Stimulated activated CD4-positive, alpha-beta T cell treated with anti-CD3 and anti-CD28 coated beads, TNF-alpha, amount 100 ng/mL, for 24 hours (primary cell): ENCODE results near the gene IFNG-AS1.
A peak's percentile ranks its signal among the peaks of the same experiment; 100 is the strongest.

Experiments
- DNase-seq, 3 experiments: peaks; one replicate each; pipeline ENCODE4 v3.0.0-alpha.2; 2020; ENCODE audit warnings: low read depth in 3 of 3

The IFNG-AS1 gene

DNA sequence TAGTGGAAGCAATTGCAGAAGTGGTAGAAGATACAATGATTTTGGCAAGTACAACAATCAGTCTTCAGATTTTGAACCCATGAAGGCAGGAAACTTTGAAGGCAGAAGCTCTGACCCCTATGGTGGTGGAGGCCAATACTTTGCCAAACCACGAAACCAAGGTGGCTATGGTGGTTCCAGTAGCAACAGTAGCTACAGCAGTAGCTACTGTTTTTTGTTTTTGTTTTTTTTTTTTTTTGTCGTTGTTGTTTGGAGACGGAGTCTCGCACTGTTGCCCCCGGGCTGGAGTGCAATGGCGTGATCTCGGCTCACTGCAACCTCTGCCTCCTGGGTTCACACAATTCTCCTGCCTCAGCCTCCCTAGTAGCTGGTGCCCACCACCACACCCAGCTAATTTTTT lies 47.4 kb downstream of the IFNG-AS1 start:
- no peak for DNase-seq

DNA sequence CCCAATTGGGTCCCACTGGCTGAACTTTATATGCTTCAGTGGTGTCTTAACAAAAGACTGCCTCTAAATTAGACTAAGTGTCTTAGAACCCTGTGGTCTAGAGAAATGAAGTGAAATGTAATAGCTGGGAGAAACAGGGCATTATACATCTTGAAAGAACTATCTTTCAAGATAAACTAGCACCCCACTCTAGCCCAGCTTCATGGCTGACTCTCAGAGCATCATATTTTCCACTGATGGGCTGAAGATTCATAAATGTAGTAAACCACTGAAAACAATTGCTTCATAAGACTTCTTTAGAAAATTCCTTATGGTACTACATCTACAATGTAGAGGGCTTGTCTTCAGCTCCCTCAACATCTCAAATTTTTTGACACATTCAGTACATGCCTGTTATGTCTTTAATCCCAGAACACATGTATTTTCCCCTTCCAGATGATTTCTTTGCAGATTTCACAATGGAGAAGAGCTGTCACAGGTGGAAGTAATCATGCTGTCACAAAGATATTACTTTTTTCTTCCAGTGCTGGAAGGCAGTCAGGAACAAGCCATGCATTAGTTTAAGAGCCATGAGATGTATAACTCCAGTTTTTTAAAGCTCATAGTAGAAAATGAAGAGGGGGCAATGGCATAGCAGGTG lies 48.5 kb downstream of the IFNG-AS1 start:
- no peak for DNase-seq

DNA sequence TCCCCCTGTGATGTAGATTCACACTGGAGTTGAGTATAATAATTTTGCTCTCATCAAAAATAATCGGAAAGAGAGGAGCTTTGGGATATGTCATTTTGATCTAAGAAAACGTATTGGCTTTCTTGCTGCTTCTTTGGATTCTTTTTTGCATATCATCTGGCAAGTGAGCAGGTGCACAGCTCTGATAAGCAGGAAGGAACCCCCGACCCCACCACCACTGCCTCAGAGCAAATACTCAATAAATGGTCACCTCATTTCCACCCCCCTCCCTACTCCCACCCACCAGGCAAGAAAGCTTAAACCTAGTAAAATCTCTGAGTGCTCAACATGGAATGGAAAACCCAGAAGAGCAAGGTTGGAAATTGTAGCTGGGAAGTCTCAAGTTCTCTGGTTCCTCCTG lies 49.4 kb downstream of the IFNG-AS1 start:
- DNase-seq, result no peak

- peak; percentile 41 to 53 (median 46) for DNase-seq
Measured at GRCh38 chr12:68040450-68041075, 51.3 kb downstream of the IFNG-AS1 start.

DNA sequence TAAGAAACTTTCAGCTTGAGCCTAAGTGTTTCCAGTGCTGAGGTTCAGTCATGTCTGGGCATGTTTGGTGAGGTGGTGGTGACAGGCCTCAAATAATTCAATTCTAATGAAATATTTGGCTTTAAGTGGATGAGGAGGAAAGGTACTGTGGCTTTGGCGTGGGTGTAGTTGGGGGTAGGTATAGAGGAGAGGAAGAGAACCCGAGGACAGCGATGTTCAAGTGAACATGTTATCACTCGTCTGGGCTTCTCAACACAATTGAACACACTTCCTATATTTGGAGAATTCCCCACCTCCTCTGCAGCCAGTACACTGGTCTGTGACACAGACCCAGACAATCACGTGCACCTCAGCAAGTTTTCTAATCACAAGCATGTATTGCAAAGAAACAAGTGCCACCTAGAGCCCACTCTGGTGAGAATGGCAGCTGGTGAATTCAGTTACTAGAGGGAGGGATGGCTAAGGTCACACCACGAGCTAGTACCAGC lies 53.0 kb downstream of the IFNG-AS1 start:
- DNase-seq, result no peak

GRCh38 chr12:68043435-68043834 lies 54.2 kb downstream of the IFNG-AS1 start:
- no peak for DNase-seq

DNA sequence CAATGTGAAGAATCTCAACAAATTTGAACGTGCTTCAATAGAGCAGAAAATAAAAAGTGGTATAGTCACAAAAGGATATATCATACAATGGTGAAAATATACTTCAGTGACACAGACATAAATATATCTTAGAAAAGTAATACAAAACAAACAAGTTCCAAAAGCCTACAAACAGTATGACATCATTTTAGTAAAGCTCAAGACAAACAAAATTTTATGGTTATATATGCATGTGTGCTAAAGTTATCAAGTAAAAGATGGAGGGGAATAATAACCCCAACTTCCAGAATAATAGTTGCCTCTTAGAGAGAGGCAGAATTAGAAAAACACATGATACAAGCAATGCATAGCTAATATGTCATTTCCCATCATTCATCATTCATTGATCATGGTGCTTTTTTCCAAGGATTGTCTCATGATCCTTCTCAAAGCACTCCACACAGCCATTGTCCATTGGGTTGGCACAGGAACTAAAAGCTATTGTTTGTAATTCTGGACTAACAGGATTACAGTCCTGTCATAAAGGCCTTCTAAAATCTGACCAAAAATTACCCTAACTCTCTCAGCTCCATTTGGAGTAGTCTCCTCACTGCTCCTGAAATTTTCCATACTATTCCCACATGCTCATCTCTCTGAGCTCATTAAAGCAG lies 59.5 kb downstream of the IFNG-AS1 start:
- DNase-seq, result no peak

DNA sequence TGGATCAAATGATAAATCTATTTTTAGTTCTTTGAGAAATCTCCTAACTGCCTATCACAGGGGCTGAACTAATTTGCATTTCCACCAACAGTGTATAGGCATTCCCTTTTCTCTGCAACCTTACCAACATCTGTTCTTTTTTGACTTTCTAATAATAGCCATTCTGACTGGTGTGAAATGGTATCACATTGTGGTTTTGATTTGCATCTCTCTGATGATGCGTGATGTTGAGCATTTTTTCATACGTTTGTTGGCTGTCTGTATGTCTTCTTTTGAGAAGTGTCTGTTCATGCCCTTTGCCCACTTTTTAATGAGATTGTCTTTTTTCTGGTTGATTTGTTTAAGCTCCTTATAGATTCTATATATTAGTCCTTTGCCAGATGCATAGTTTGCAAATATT lies 67.1 kb downstream of the IFNG-AS1 start:
- DNase-seq, result no peak

DNA sequence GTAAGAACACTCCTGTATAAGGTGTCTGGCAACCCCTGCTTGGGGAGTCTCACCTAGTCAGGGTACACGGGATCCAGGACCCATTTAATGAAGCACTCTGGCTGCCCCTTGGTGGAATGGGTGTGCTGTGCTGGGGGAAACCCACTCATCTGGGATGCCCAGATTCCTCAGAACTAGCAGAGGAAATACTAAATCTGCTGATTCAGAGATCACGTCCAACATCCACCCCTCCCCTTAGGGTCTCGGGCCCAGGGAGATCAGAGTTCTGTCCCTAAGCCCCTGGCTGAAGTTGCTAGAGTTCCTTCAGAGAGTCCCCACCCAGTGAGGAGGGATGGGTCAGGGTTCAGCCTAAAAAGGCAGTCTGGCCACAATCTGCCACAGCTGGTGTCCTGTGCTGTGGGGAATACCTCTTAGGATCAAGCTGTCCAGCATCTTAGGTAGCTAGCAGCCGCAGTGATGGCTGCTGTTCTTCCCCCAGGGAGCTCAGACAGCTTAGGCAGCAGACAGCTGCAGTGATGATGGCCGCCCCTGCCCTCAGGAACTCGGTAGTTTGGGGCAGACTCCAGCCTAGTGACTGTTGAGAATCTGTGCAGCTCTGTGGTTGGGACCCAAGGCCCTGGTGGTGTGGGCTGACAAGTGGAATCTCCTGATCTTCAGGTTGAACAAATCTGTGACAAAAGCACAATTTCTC lies 74.8 kb downstream of the IFNG-AS1 start:
- no peak for DNase-seq

GRCh38 chr12:68065163-68065562 lies 75.9 kb downstream of the IFNG-AS1 start:
- no peak for DNase-seq

DNA sequence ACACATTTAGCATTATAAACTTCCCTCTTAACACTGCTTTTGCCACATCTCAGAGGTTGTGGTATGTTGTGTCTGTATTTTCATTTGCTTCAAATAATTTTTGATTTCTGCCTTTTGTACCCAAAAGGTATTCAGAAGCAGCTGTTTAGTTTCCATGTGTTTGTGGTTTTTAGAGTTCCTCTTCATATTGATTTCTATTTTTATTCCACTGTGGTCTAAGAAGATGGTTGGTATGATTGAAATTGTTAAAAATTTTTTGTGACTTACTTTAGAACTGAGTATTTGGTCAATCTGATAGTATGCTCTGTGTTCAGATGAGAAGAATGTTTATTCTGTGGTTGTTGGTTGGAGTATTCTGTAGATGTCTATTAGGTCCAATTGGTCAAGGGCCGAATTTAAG lies 76.4 kb downstream of the IFNG-AS1 start:
- DNase-seq, result no peak

- no peak for DNase-seq
Measured at GRCh38 chr12:68067762-68068376, 78.6 kb downstream of the IFNG-AS1 start.

DNA sequence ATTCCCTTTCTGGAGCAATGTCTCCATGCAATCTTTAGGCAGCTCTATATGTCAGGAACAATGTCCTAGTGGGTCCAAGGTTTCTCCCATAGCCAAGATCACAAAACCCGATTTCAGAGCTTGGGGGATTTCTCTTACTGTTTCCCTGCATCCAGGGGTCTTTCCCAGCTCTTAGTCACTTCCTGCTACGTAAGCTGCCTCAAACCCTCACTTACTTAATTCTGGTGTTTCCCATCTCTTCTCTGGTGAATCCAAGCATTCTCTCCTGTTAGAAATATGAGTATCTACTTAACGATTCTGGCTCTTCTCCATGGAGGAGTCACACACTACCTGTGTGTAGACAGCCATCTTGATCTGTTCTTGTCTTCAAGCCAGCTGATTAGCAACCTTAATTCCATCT lies 80.0 kb downstream of the IFNG-AS1 start:
- no peak for DNase-seq
